SHP77 treated with DMSO at 0.1 percent for 48 hours (cell line): Measurements from ENCODE around the gene DEPP1.

Experiments used
- DNase-seq: peaks from one replicate; lab custom pipeline; 2025; lab: John Stamatoyannopoulos, UW

Gene DEPP1

DNA sequence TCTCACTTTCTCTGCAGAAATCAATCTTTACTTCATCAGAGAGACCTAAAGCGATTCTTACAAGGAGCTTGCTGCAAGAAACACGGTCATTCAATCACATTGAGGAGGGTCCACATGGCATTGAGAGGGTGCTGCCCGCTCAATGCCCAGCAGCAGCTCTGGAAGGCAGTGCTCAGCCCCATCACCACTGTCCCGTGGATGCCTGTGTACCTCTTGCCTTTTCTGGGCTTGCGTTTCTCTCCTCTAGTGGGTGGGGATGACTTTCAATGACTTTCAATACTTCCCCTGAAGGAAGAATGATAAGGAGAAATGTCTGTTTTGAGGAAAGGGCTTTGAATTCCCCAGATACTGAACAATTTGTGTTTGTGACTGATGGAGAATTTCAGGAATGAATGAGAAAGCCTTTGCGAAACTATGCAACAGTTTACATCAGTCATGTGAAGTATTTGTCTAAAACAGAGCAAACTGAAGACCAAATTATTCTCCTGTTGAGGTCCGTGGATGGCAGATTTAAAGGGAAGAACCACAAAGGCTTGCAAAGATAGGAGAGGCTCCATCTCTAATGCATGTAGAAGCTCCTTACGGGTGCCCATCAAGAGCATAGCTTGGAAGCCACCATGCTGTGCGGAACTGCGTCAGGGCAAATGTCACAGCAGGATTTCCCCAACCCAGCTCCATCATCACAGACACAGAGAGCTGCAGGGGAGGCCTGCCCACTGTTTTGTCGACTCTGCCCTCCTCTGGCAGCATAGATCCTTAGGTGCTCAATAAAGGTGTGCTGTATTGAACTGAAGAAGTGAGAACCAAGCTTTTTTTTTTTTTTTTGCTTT, 15.5 kb upstream of the DEPP1 start:
- DNase-seq, result no peak

- no peak for DNase-seq
Measured at GRCh38 chr10:44993226-44993921, 14.8 kb upstream of the DEPP1 start.

- no peak for DNase-seq
Measured at GRCh38 chr10:44992732-44993225, 14.2 kb upstream of the DEPP1 start.

GRCh38 chr10:44992070-44992731, 13.6 kb upstream of the DEPP1 start:
- no peak for DNase-seq

GRCh38 chr10:44991571-44991970, 13.0 kb upstream of the DEPP1 start:
- DNase-seq, result no peak

- no peak for DNase-seq
Measured at GRCh38 chr10:44990965-44991364, 12.4 kb upstream of the DEPP1 start.

DNA sequence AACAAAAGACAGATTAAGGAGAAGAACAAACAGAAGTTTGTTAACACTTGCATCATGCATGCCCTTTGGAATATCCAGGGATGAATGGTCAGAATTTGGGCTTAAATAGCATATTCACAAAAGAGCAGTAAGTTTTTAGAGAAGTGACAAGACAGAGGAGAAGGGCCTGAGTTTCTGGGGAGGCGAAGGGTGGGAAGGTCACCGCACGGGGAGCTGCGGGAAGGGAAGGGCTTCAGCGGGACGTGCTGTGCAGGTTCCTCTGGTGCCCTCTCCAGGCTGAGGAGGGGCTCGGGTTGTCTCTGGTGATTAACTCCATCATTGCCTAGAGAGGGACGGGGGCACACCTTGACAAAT, 11.7 kb upstream of the DEPP1 start:
- no peak for DNase-seq

DNA sequence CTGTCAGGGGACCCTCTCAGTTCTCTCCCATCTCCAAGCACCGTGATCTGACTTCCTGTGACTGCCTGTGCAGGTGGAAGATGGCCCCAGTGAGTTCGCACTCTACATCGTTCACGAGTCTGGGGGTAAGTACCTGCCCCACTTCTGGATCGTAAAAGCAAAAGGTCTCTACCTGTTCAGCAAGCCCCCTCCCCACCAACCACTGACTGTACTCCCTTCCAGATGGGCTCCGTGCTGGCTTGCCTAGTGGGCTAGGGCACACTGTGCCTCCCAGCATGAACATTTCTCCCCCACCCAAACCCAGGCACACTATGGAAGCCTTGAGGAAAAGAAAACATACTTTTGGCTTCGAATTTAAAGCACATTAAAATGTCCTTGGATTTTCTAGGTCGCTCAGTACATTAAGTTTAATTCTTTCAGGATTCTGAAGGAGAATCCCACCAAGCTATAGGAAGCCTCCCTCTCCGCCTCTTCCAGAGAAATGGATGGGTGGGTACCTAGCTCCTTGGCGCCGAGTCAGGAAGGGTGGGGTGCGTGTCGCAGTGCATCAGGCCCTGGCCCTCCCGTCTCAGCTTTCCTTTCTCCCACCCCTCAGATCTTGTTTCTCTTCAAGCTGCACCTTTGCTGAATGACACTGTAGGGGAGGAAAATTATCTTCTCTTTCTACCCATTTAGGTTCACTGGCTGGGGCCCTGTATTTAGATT, 11.1 kb upstream of the DEPP1 start:
- no peak for DNase-seq

- no peak for DNase-seq
Measured at GRCh38 chr10:44988957-44989585, 10.5 kb upstream of the DEPP1 start.

- DNase-seq, result no peak
Measured at GRCh38 chr10:44986670-44987069, 8.1 kb upstream of the DEPP1 start.

GRCh38 chr10:44986179-44986578, 7.6 kb upstream of the DEPP1 start:
- DNase-seq, result no peak

DNA sequence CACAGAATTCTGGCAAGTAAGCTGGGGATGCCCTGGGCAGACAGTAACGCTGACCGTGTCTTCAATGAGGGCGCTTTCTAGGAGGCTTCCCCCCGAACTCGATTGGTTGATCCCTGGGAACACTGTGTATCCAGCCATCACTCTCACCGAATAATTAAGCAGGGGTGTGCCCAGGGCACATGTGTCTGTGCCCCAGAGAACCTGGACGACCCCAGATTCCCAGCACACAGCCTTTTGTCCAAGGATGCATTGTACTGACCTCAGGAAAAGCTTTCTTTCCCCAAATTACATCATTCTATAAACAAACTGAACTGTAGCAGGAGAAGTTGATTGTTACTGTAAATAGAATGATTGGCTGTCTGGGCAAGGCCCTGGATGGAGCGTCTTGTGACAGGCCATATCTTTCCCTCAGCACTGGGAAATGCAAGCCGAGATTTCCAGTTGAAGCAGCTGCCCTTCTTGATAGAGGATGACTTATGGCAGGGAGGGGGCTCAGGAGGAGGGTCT, 6.6 kb upstream of the DEPP1 start:
- DNase-seq, result no peak

GRCh38 chr10:44984671-44985101, 6.1 kb upstream of the DEPP1 start:
- no peak for DNase-seq

GRCh38 chr10:44983895-44984278, 5.3 kb upstream of the DEPP1 start:
- DNase-seq, result no peak

- DNase-seq, result no peak
Measured at GRCh38 chr10:44983066-44983894, 4.7 kb upstream of the DEPP1 start.

DNA sequence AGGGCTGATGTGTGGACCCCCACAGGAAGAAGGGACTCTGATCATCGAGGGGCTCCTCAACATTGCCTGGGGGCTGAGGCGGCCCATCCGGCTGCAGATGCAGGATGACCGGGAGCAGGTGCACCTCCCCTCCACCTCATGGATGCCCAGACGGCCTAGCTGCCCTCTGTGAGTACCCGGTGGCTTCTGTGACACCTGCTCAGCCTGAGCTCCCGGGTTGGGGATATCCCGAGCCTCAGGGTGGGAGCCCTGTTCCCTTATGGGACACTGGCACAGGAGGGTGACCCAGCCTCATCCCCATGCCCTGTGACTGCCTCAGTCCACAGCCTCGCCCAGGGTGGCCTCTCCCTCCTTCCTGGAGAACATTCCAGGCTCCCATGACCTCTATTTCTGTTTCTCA, 3.9 kb upstream of the DEPP1 start:
- no peak for DNase-seq

- no peak for DNase-seq
Measured at GRCh38 chr10:44982114-44982460, 3.5 kb upstream of the DEPP1 start.

GRCh38 chr10:44981172-44982113, 2.8 kb upstream of the DEPP1 start:
- DNase-seq, result no peak

GRCh38 chr10:44980309-44981171, 1.9 kb upstream of the DEPP1 start:
- no peak for DNase-seq
